Liver (tissue), 9 donors: ENCODE measurements around the gene TATDN2. TPM values are rescaled to one million over a fixed set of nuclear protein-coding genes. Genes with fewer than 3 reads are reported as not detected.
"Not testable (repeated sequence)": the region's sequence is repeated elsewhere in the genome, so short reads cannot be mapped to it uniquely, and the experiment has no call there.

Experiments used
- DNase-seq: peaks from one replicate; pipeline ENCODE4 v3.0.0-alpha.2; 2017; ENCODE audit warnings: low spot score
- H3K27ac ChIP-seq, 2 donors: one replicate each; pipeline ENCODE4 v1.7.0; 2013; ENCODE audit warnings: inconsistent platforms in 2 of 2, low read length in 2 of 2, control low read depth in 1 of 2, low read depth in 1 of 2, mild to moderate bottlenecking in 1 of 2
- H3K27me3 ChIP-seq, 4 donors: one replicate each; pipeline versions ENCODE4 v1.6.1 to v1.7.0; 2013; ENCODE audit warnings: low read length in 3 of 4, inconsistent platforms in 1 of 4, mild to moderate bottlenecking in 1 of 4, moderate library complexity in 1 of 4; ENCODE audit not compliant: control insufficient read depth in 4 of 4, insufficient read depth in 4 of 4
- H3K36me3 ChIP-seq, 4 donors: one replicate each; pipeline versions ENCODE4 v1.6.1 to v1.7.0; 2013; ENCODE audit warnings: low read length in 3 of 4, mild to moderate bottlenecking in 3 of 4, low read depth in 1 of 4, moderate library complexity in 1 of 4; ENCODE audit not compliant: control insufficient read depth in 4 of 4, insufficient read depth in 3 of 4
- H3K4me1 ChIP-seq, 4 donors: one replicate each; pipeline versions ENCODE4 v1.6.1 to v1.7.0; 2013; ENCODE audit warnings: low read length in 3 of 4, mild to moderate bottlenecking in 3 of 4, moderate library complexity in 1 of 4; ENCODE audit not compliant: control insufficient read depth in 4 of 4, insufficient read depth in 4 of 4
- H3K4me3 ChIP-seq, 3 donors: one replicate each; pipeline versions ENCODE4 v1.6.1 to v1.7.0; 2013; ENCODE audit warnings: low read length in 3 of 3, control low read depth in 1 of 3, low read depth in 1 of 3, mild to moderate bottlenecking in 1 of 3
- H3K9ac ChIP-seq, 2 donors: one replicate each; pipeline ENCODE4 v1.7.0; 2013; ENCODE audit warnings: low read length in 2 of 2, mild to moderate bottlenecking in 2 of 2, moderate library complexity in 2 of 2, control low read depth in 1 of 2, low read depth in 1 of 2
- H3K9me3 ChIP-seq, 4 donors: one replicate each; pipeline versions ENCODE4 v1.6.1 to v1.7.0; 2013; ENCODE audit warnings: low read length in 3 of 4; ENCODE audit not compliant: control insufficient read depth in 4 of 4
- EGR1 ChIP-seq, 2 donors: IDR thresholded peaks; 2 replicates each; pipeline ENCODE4 v1.6.1; 2016 to 2018; ENCODE audit warnings: antibody characterized with exemption in 2 of 2, low read depth in 2 of 2
- FOXA1 ChIP-seq: IDR thresholded peaks from 2 replicates; pipeline ENCODE4 v1.6.1; 2016; ENCODE audit warnings: antibody characterized with exemption
- FOXA2 ChIP-seq: IDR thresholded peaks from 2 replicates; pipeline ENCODE4 v1.6.1; 2016; ENCODE audit warnings: antibody characterized with exemption
- GABPA ChIP-seq, 2 donors: IDR thresholded peaks in 1 of 2; conservative IDR thresholded peaks in 1 of 2; 2 replicates each; pipeline ENCODE4 v1.6.1; 2016; ENCODE audit warnings: antibody characterized with exemption in 2 of 2, mild to moderate bottlenecking in 1 of 2, moderate library complexity in 1 of 2
- HNF4A ChIP-seq, 2 donors: conservative IDR thresholded peaks; 2 replicates each; pipeline ENCODE4 v1.6.1; 2016; ENCODE audit warnings: antibody characterized with exemption in 2 of 2, mild to moderate bottlenecking in 2 of 2
- HNF4G ChIP-seq: IDR thresholded peaks from 2 replicates; pipeline ENCODE4 v1.6.1; 2016; ENCODE audit warnings: antibody characterized with exemption
- JUND ChIP-seq, 2 donors: IDR thresholded peaks; 2 replicates each; pipeline ENCODE4 v1.6.1; 2016; ENCODE audit warnings: antibody characterized with exemption in 2 of 2
- NR2F2 ChIP-seq: IDR thresholded peaks from 2 replicates; pipeline ENCODE4 v1.6.1; 2016; ENCODE audit warnings: antibody characterized with exemption
- RAD21 ChIP-seq, 2 donors: IDR thresholded peaks; 2 replicates each; pipeline ENCODE4 v1.6.1; 2016; ENCODE audit warnings: antibody characterized with exemption in 2 of 2, mild to moderate bottlenecking in 2 of 2
- RXRA ChIP-seq, 2 donors: IDR thresholded peaks; 2 replicates each; pipeline ENCODE4 v1.6.1; 2017 to 2018; ENCODE audit warnings: antibody characterized with exemption in 2 of 2, mild to moderate bottlenecking in 1 of 2
- YY1 ChIP-seq: IDR thresholded peaks from 2 replicates; pipeline ENCODE4 v1.6.1; 2016; ENCODE audit warnings: antibody characterized with exemption, mild to moderate bottlenecking
- WGBS: extraction: QIAGEN DNeasy Blood & Tissue Kit; methylation state at CpG from one replicate; pipeline ENCODE4 v1.1.7; 2013; 5-methylcytosine and 5-hydroxymethylcytosine counted together
- polyA plus RNA-seq, 2 donors: library from polyadenylated mRNA; stranded (reverse) in 1 of 2; unstranded in 1 of 2; fragments of 200-250 nt in 1 of 2; fragments of >200 nt in 1 of 2; fragmentation: Nextera tagmentation in 1 of 2; extraction: Ambion mirVana in 1 of 2; gene quantifications; one replicate each; pipeline versions ENCODE4 v1.2.1 to v1.2.3, GENCODE V29; 2013 to 2015
- total RNA-seq, 2 donors: library from RNA; depleted of rRNA; stranded (reverse); fragments of >200 nt; gene quantifications; one replicate each; pipeline ENCODE4 v1.2.3, GENCODE V29; 2014
- TF ChIP-seq, protein P1 (sequence below): IDR thresholded peaks from 2 replicates; pipeline ENCODE4 v1.6.1; 2016; ENCODE audit warnings: antibody characterized with exemption, mild to moderate bottlenecking
- TF ChIP-seq, protein P2 (sequence below): fragments of 150-350 bp; IDR thresholded peaks from 2 replicates; pipeline ENCODE4 v1.5.1; 2017; ENCODE audit warnings: improper control_type of control experiment, low read depth, low read length; ENCODE audit not compliant: missing input control
- TF ChIP-seq, protein P3 (sequence below): IDR thresholded peaks from 2 replicates; pipeline ENCODE4 v1.6.1; 2016; ENCODE audit warnings: antibody characterized with exemption
- donor health status: healthy.
- donor health status: healthy.
- donor health status: healthy.
- donor health status: healthy.
- donor health status: healthy.

Gene TATDN2
- total and polyA plus RNA-seq, 4 donors, result 3.7 to 14.2 (median 9.0) TPM

DNA sequence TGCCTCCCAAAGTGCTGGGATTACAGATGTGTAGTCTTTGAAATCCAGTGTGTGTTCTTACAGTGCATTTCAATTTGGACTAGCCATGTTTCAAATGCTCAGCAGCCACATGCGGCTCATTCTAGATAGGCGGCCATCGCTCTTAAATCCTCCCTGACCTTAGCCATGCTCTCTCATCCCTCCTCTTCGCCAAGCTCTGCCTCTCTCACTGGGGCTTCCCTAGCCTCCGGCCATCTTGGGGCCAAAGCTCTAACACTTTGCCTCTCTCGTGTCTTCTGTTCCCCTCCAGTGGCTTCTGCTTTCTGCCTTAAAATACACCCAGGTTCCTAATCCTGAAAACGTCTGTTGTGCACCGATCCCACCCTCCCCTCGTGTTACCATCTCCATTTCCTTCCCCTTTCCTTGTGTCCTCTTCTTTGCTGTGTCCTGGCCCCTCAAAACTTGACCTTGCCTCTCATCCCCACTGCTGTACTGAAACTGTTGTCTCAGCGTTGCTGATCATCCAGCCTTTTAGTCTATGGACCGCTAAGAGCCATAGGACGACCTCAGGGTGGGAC is 45.8 kb downstream of the TATDN2 start:
- Histone ChIP-seq H3K27ac (no peak overlapping the region), H3K9ac (no peak overlapping the region), H3K4me1 (peaks cover 0 to 9% (median under 1%) of the 10 kb centered on the region in 4 donors), H3K36me3 (peaks cover 0 to 2% (median under 1%) of the 10 kb centered on the region in 4 donors), H3K27me3 (no peaks in the 10 kb centered on the region), H3K9me3 (no peaks in the 10 kb centered on the region), H3K4me3 (no peak overlapping the region)
- no peak for DNase-seq
- TF ChIP-seq RXRA (IDR thresholded peaks at IDR 0.05) (no peak), NR2F2 (no peak)
- WGBS, result 92% methylated on average over 12 of the region's 12 CpGs

DNA sequence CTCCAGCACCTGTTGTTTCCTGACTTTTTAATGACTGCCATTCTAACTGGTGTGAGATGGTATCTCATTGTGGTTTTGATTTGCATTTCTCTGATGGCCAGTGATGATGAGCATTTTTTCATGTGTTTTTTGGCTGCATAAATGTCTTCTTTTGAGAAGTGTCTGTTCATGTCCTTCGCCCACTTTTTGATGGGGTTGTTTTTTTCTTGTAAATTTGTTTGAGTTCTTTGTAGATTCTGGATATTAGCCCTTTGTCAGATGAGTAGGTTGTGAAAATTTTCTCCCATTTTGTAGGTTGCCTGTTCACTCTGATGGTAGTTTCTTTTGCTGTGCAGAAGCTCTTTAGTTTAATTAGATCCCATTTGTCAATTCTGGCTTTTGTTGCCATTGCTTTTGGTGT is 49.8 kb downstream of the TATDN2 start:
- H3K4me3 ChIP-seq, H3K27me3 ChIP-seq, DNase-seq, H3K27ac ChIP-seq, H3K9me3 ChIP-seq, H3K9ac ChIP-seq, H3K4me1 ChIP-seq: not testable (repeated sequence)
- WGBS, result no CpG with 5 or more reads among the region's 1 CpG
- H3K36me3 ChIP-seq, result peaks cover 7 to 33% (median 24%) of the 10 kb centered on the region in 4 donors

DNA sequence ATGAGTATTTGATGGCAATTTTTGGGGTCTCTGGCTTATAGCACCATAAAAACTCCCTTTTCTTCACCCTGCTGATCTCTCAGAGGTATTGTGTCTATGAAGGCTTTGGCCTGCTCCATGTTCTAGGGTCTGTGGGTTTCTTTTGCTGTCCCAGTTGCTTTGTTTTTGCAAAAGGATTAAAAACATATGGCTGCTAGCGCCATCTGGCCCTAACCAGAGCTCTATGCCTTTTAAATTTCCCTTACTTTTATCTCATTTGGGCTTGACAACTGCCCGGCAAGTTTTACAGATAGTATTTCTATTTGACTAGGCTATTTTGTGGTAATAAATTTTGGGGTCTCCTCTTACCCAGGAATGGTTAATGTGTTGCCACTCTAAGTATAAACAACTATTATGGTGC is 50.9 kb downstream of the TATDN2 start:
- no peak for TF ChIP-seq YY1
- TF ChIP-seq RAD21 (IDR thresholded peaks at IDR 0.05), result no peak
- no peak for TF ChIP-seq JUND (IDR thresholded peaks at IDR 0.05)
- no peak for TF ChIP-seq RXRA (IDR thresholded peaks at IDR 0.05)
- no peak for TF ChIP-seq HNF4G
- TF ChIP-seq GABPA (IDR thresholded peaks at IDR 0.05 in 1 of 2, conservative IDR thresholded peaks at IDR 0.05 in 1 of 2), result no peak
- no peak for TF ChIP-seq FOXA2
- Histone ChIP-seq H3K27me3 (no peaks in the 10 kb centered on the region), H3K9me3 (no peaks in the 10 kb centered on the region), H3K4me1 (peaks cover 0 to 9% (median under 1%) of the 10 kb centered on the region in 4 donors), H3K27ac (no peak overlapping the region), H3K4me3 (no peak overlapping the region), H3K36me3 (peaks cover 11 to 44% (median 34%) of the 10 kb centered on the region in 4 donors), H3K9ac (no peak overlapping the region)
- WGBS, result 97% methylated on average over 2 of the region's 2 CpGs
- DNase-seq, result no peak

DNA sequence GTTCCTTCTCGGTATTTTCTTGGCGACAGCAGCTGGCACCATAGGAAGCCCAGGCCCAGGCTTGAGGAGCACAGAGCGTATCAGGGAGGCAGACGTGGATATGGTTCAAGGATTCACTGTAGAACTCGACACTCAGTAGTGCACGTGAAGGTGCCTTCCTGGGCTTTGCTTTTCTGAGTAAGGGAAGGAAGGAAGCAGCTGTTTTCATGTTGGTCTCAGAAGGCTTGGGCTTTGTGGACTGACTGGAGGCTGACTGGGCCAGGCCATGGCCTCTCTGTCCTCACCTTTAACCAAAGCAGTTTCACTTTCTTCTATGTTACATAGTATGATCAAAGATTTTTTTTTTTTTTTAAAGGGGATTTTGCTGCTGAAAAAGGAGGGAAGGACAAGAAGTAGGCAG is 51.4 kb downstream of the TATDN2 start:
- Histone ChIP-seq H3K9me3 (no peaks in the 10 kb centered on the region), H3K27ac (no peak overlapping the region), H3K4me1 (peaks cover 0 to 9% (median under 1%) of the 10 kb centered on the region in 4 donors), H3K27me3 (no peaks in the 10 kb centered on the region), H3K9ac (no peak overlapping the region), H3K4me3 (no peak overlapping the region), H3K36me3 (peaks cover 11 to 49% (median 39%) of the 10 kb centered on the region in 4 donors)
- TF ChIP-seq HNF4A (conservative IDR thresholded peaks at IDR 0.05) (no peak), RXRA (IDR thresholded peaks at IDR 0.05) (no peak), FOXA1 (no peak)
- WGBS, result 85% methylated on average over 6 of the region's 6 CpGs
- no peak for DNase-seq

DNA sequence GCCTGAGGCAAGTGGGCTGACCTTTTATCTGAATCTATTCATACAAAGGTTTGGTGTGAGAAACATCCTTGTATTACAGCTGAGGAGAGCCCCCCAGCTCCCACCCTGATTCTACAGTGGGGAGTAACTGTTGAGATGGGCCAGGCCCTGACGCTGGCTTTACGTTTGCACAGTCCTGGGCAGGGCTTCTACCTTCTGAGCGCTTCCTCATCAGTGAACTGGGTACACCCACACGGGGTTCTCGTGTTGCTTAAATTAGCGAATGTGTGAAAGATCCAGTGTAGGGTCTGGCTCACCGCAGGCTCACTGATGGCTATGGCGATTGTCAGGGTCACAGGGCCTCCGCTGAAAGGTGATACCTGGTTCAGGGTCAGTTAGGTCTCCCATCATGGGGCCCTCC is 51.8 kb downstream of the TATDN2 start:
- peaks cover 11 to 53% (median 43%) of the 10 kb centered on the region in 4 donors for H3K36me3 ChIP-seq
- no peak overlapping the region for H3K9ac ChIP-seq
- no peak for DNase-seq
- no peaks in the 10 kb centered on the region for H3K27me3 ChIP-seq
- no peaks in the 10 kb centered on the region for H3K9me3 ChIP-seq
- H3K4me1 ChIP-seq, result peaks cover 0 to 9% (median under 1%) of the 10 kb centered on the region in 4 donors
- WGBS, result 87% methylated on average over 9 of the region's 9 CpGs
- no peak overlapping the region for H3K4me3 ChIP-seq
- H3K27ac ChIP-seq, result no peak overlapping the region
- TF ChIP-seq, protein P1, sequence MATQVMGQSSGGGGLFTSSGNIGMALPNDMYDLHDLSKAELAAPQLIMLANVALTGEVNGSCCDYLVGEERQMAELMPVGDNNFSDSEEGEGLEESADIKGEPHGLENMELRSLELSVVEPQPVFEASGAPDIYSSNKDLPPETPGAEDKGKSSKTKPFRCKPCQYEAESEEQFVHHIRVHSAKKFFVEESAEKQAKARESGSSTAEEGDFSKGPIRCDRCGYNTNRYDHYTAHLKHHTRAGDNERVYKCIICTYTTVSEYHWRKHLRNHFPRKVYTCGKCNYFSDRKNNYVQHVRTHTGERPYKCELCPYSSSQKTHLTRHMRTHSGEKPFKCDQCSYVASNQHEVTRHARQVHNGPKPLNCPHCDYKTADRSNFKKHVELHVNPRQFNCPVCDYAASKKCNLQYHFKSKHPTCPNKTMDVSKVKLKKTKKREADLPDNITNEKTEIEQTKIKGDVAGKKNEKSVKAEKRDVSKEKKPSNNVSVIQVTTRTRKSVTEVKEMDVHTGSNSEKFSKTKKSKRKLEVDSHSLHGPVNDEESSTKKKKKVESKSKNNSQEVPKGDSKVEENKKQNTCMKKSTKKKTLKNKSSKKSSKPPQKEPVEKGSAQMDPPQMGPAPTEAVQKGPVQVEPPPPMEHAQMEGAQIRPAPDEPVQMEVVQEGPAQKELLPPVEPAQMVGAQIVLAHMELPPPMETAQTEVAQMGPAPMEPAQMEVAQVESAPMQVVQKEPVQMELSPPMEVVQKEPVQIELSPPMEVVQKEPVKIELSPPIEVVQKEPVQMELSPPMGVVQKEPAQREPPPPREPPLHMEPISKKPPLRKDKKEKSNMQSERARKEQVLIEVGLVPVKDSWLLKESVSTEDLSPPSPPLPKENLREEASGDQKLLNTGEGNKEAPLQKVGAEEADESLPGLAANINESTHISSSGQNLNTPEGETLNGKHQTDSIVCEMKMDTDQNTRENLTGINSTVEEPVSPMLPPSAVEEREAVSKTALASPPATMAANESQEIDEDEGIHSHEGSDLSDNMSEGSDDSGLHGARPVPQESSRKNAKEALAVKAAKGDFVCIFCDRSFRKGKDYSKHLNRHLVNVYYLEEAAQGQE, result no peak
- no peak for TF ChIP-seq EGR1 (IDR thresholded peaks at IDR 0.05; ENCODE audit: low read depth in 2 of 2)
- TF ChIP-seq YY1, result no peak
- TF ChIP-seq RAD21 (IDR thresholded peaks at IDR 0.05), result no peak
- TF ChIP-seq HNF4A (conservative IDR thresholded peaks at IDR 0.05), result no peak
- TF ChIP-seq FOXA1, result no peak
- TF ChIP-seq, protein P2, sequence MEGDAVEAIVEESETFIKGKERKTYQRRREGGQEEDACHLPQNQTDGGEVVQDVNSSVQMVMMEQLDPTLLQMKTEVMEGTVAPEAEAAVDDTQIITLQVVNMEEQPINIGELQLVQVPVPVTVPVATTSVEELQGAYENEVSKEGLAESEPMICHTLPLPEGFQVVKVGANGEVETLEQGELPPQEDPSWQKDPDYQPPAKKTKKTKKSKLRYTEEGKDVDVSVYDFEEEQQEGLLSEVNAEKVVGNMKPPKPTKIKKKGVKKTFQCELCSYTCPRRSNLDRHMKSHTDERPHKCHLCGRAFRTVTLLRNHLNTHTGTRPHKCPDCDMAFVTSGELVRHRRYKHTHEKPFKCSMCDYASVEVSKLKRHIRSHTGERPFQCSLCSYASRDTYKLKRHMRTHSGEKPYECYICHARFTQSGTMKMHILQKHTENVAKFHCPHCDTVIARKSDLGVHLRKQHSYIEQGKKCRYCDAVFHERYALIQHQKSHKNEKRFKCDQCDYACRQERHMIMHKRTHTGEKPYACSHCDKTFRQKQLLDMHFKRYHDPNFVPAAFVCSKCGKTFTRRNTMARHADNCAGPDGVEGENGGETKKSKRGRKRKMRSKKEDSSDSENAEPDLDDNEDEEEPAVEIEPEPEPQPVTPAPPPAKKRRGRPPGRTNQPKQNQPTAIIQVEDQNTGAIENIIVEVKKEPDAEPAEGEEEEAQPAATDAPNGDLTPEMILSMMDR, result no peak
- TF ChIP-seq, protein P3, sequence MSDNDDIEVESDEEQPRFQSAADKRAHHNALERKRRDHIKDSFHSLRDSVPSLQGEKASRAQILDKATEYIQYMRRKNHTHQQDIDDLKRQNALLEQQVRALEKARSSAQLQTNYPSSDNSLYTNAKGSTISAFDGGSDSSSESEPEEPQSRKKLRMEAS, result no peak
